NCI-H2107 treated with DMSO at 0.1 percent for 48 hours (cell line): ENCODE data around the gene MXRA8.
"Not testable (repeated sequence)": the region's sequence is repeated elsewhere in the genome, so short reads cannot be mapped to it uniquely, and the experiment has no call there.

ENCODE experiments used
- DNase-seq: peaks from one replicate; lab custom pipeline; 2025; ENCODE audit not compliant: unreplicated experiment; lab: John Stamatoyannopoulos, UW

Gene MXRA8, protein sequence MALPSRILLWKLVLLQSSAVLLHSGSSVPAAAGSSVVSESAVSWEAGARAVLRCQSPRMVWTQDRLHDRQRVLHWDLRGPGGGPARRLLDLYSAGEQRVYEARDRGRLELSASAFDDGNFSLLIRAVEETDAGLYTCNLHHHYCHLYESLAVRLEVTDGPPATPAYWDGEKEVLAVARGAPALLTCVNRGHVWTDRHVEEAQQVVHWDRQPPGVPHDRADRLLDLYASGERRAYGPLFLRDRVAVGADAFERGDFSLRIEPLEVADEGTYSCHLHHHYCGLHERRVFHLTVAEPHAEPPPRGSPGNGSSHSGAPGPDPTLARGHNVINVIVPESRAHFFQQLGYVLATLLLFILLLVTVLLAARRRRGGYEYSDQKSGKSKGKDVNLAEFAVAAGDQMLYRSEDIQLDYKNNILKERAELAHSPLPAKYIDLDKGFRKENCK

GRCh38 chr1:1358433-1359271 is at the start of gene MXRA8:
Gene MXRA8 (minus strand): TSS chr1:1358555. CDS start chr1:1358504, 51 bp downstream.
- DNase-seq: no peak

GRCh38 chr1:1407636-1408318 is 49.4 kb upstream of the MXRA8 start:
- DNase-seq: no peak

DNA sequence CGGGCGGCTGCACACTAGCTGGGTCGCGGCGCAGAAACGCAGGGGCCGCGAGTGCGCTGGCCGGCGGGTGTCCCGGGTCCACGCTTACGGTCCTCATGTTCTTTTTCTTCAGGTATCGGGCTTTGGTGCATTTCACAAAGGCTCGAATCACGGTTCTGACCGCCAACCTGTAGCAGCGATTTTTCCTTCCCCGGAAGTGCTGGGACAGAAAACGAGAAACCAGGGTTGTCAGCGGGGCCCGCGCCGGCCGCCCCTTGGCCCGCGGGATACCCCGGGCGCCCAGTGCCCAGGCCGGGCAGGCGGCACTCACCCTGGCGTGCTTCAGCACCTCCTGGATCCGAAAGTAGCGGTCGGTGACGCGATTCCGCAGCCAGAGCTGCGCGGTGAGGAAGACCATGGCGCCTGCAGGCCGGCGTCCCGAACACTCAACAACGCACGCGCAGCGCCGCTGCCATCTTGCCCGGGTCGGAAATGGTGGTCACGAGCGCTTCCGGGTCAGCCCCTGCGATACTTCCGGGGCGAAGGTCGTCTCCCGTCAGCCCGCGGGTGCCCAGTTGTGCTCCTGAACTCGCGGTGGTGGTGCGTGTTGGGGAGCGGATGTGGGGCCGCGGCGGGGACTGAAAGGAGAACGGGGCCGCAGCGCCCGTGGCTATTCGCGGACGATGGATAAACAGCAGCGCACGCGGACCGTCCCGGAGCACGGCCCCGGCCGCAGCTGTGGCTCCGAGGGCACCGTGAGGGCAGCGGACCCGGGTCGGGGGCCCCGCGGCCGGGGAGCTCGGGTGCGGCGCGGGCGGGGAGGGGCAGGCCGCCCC is 48.7 kb upstream of the MXRA8 start, which contains the start of gene MRPL20:
TSS of gene MRPL20 (minus strand) at position 473 of the 815 bp plus-strand sequence. CDS start at position 397, 76 bp downstream.
- peak; percentile 6 for DNase-seq

GRCh38 chr1:1406101-1406820 is 47.9 kb upstream of the MXRA8 start:
- no peak for DNase-seq

DNA sequence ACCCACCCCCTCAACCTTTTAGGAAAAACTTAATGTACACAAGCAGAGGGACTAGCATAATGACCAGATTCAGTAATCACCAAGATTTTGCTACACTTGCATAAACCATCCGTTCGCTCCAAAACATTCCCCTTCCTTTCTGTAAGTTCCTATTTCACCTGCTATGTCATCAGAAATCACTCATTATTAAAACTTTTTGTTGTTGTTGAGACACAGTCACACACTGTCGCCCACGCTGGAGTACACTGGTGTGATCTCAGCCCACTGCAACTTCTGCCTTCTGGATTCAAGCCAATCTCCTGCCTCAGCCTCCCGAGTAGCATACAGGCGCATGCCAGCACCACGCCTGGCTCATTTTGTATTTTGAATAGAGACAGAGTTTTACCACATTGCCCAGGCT is 45.3 kb upstream of the MXRA8 start:
- no peak for DNase-seq

DNA sequence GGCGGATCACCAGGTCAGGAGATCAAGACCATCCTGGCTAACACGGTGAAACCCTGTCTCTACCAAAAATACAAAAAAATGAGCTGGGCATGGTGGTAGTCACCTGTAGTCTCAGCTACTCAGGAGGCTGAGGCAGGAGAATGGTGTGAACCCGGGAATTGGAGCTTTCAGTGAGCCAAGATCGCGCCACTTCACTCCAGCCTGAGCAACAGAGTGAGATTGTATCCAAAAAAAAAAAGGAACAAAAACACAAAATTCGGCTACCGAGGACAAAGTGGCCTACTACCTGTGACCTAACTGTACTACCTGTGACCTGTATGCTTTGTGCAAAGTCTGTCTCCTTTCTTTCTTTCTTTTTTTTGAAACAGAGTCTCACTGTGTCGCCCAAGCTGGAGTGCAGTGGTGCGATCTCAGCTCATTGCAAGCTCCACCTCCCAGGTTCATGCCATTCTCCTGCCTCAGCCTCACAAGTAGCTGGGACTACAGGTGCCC is 44.6 kb upstream of the MXRA8 start:
- DNase-seq: not testable (repeated sequence)

DNA sequence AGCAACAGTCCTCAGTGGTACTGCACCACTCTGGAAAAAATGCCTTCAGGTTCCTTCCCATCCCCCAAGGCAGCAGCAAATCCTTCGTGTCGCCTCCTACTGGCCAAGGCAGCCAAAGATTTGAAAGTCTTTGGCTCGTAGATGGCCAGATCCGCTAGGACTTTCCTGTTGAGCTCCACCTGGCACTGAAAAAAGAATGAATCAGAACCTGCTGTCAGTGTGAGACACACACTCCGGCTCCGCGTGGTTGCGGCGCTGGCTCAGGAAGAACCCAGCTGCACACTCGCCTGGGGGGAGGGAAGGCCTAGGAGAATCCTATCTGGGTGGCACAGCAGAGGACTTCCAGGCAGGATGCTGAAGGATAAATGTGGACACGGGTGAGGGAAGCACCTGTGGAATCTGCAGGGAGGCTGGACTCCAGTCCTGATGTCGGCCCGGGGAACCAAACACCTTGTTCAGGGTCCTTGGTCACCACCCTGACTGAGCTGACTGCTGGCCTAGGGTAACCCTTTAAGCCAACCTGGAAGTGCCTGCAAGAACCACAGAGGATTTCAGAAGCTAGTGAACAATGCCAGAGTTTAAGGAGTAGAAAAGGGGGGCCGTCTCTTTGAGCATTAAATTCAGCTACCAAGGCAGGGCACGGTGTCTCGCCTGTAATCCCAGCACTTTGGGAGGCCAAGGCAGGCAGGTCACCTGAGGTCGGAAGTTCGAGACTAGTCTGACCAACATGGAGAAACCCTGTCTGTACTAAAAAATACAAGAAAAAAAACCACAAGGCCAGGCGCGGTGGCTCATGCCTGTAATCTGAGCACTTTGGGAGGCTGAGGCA is 43.9 kb upstream of the MXRA8 start:
- DNase-seq: no peak

DNA sequence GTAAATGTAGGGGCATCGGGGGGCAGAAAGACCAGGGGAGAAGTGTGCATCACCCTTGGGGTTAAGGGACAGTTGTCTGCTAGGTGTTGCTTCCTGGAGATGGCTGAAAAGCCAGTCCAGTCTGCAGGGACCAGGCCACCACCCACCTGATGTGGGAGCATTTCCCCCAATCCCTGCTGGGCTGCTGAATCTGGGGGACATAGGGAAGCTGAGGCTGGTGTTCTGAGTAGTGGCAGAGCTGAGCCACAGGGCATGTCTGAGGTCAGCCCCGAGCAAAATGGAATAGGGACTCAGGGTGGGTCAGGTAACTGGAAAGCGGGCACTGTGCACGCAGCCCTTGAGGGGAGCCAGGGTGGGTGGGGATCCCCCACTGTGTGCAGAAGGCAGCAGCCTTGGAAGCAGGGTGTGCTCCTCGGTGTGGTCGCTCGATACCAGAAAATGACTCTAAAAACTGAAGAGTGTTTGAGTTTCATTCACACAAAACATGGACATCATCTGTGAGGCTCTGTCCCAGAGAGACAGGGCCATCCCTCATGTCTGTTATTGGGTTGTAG is 43.2 kb upstream of the MXRA8 start:
- DNase-seq: no peak

DNA sequence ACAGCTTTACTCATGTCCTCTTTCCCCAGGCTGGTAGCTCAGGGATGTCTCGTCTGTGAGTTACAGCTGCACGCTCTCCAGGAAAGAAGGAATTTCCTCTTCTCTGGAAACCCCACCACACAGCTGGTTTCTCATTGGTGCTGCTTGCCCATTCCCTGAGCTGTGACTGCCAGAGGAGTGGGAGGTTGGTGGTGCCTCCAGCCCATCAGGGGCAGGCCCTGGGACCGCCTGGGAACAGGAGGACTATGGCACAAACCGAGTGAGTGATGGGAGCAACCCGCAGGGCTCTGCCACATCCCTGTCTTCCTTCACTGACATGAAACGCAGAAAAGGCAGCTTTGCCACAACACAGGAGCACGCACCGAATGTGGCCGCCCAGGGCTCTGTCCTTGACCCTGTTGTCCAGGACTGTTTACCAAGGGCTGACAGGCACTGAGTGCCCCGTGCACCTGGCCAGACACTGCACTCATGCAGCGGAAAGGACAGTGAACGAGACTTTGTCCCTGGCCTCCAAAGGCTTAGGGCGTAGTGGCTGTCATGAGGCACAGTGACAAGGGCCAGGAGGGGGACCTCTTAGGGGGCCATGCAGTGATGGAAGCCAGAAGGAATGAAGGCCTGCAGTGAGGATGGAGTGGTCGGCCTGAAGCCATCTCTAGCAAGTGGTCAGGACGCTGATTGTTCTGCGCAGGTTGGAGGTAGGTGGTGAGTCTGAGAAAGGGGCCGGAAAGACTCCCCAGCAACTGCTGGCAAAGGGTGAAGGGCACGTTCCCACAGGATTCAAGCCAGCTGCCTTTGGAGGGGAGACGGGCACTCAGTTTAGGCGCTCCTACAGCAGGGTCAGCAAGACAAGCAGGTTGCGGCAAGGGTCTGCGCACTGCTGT is 42.5 kb upstream of the MXRA8 start:
- no peak for DNase-seq

DNA sequence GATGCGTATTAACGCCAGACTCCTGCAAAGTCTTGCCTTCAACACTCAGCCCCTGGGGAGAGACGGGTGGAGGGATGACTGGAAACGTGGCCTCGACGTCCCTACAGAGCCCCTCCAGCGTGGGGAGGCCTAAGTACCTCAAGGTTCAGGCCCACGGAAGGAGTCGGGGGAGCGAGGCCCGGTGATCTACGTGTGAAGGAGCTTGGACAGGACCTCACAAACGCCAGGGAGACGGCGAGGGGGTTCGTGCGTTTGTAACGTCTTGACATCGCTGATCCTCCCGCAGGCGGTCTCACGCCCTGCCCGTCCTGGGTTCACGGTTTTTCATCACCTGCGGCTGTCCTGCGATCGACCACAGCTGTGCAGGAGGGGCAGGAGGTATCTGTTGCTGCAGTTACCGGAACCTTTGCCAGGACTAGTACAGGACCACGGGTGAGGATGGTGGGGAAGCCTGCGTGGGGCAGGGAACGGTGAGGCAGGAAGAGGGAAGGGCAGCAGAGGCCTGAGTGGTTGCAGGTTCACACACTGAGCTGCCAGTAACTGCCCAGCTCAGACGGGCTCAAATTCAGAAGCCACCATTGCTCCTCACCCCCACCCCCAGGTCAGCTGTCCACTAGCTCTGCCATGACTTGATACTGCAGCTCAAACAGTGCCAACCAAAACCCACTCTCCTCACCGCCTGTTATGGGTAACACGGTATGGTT is 41.7 kb upstream of the MXRA8 start:
- no peak for DNase-seq

DNA sequence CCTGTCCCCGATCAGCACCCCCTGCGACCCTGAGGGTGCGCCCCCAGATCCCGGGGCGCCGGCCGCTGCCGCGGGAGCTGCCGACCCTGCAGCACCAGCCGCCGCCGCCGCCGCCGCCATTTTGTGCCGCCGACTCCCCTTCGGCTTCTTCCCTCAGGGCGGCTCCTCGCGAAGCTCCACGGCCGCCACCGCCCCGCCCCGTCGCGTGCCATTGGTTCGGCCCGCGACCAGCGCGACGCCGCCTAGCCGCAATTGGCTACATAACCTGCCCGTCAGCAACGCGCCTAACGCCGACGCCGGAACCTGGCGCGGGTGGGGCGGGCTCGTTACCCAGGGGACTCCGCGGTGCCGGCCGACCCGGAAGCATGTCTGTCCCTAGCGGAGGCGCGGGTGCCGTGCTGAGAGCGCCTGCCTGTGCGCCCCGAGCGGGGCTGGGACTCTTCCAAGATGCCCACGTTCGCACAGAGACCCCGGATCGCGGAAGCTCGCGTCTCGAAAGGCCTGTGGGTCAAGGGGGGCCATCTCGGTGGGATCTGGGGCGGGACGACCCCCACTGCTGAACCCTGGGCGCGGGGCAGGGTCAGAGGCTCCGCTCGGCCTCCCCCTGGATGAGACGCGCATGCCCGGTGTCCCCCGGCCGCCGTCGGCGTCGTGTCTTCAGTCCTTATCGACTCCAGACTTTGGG is 41.0 kb upstream of the MXRA8 start, which contains the start of gene CCNL2:
TSS of gene CCNL2 (minus strand) at position 149 of the 685 bp plus-strand sequence. CDS start at position 120, 29 bp downstream.
- peak; percentile 25 for DNase-seq

GRCh38 chr1:1398677-1399186 is 40.4 kb upstream of the MXRA8 start:
- DNase-seq: no peak

DNA sequence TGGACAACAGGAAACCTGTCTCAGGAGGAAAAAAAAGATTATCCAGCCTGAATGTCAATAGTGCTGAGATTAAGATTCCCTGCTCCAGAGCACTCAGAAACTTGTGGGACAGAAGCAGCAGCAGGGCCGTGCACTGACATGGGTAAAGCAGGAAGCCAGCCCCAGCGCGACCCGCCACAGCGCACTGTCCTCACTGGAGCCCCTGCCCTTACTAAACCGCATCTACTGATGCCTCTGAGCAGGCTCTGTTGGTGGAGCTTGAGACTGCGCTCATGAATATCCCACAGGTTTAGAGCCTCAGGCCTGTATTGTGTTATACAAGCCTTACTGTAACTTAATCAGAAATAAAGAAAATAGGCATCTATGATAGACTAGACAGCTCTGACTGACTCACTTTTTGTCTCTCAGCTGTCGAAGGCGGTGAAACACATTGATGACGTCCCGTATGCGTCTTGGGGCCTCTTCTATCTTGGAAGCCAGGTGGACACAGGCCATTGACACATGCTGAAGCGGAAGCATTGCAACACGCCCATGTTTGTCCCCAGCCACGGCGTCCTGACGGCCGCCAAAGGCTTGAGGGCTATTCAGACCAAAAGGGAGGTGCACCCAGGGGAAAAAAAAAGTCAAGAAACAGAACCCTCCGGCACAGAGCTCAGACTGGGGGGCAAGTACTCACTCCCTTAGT is 39.6 kb upstream of the MXRA8 start:
- DNase-seq: no peak

DNA sequence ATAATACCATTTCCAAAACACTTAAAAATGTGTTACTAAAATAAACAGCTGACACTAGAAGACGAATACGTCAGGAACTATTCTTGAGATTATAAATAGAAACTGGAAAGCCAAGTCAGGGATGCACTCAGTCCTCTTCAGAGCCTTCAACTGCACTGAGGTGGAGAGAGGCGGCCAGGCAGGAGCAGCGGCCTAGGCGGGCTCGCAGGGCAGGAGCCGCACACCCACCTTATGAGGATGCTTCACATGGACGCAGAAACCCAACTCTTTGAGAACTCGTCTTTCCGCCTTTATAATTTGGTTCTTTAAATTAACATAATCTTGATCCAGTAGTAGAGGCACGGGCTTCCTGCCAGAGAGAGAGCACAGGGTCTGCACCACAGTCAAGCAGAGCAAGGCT is 36.8 kb upstream of the MXRA8 start:
- no peak for DNase-seq

DNA sequence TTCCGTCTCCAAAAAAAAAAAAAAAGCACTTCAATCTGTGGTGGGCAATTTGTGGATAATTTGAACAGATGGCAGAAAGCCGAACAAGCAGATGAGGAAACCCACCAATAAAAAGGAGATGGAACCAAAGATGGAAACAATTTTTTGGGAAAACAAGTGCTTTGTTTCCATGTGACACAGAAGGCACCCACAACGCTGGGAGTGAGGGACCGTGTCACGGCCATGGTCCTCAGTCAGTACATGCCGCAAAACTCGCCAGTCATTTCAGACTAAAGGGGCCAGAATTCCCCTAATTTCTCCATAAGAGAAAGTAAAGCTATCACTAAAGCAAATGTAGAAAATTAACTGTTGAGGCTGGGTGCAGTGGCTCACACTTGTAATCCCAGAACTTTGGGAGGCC is 35.8 kb upstream of the MXRA8 start:
- DNase-seq: no peak
